HG02943 (cell line): Measurements from ENCODE around the gene RAP1GAP.

ENCODE experiments used
- ATAC-seq: cut with Tn5 transposase; IDR thresholded peaks from one replicate; pipeline ENCODE4 v1.9.1; 2021; ENCODE audit warnings: mild to moderate bottlenecking, low read depth, moderate library complexity; ENCODE audit not compliant: unreplicated experiment

Gene RAP1GAP

DNA sequence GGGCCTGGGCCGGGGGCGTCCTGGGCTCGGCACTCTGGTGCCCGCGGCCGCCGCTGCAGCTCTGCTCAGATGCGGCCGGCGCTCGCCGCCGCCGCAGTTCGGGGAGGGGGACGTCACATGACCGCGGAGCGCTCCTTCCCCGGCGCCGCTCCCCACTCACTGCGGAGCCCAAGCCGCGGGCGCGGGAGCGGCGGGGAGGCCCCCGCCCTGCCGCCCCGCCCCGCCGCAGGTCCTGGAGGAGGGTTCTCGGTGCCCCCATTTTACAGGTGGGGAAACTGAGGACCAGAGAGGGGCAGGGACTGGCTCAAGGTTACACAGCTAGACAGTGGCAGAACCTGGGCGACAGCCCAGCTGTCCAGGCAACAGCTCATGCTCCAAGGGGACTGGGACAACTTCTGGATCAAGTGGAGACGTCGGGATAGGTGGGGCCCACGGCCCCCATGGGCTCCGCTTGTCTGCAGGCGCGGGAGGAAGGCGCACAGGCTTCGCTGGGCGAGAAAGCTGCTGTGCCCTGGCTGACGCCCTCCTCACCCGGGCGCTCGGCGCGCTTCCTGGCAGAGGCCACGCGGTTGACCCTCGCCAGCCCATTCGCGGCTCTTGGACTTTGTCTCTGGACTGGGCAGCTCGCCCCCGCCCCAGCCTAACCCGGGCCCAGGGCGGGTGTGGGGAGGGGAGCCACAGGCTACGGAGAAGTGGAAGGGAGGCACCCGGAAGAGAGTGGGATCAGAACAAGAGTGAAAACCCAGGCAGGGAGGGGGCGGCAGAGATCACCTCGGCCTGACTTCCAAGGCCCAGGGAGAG is at the start of gene RAP1GAP:
Gene RAP1GAP, minus strand, starts transcription at position 100 of the 801 bp plus-strand sequence. CDS start 49,325 bp downstream, outside the sequence.
- no peak for ATAC-seq

DNA sequence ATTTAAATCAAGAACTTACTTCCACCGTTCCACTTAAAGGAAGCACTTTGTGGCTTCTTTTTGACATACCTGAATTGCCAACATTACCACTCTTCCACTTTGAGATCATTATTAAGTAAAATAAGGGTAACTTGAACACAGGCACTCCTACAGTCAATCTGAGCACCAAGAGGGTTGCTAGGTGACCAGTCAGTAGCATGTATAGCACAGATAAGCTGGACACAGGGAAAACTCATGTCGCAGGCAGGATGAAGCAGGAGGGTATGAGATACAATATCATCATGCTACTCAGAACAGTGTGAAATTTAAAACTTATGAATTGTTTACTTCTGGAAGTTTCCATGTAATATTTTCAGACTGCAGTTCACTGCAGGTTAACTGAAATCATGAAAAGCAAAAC is 47.0 kb upstream of the RAP1GAP start:
- no peak for ATAC-seq

DNA sequence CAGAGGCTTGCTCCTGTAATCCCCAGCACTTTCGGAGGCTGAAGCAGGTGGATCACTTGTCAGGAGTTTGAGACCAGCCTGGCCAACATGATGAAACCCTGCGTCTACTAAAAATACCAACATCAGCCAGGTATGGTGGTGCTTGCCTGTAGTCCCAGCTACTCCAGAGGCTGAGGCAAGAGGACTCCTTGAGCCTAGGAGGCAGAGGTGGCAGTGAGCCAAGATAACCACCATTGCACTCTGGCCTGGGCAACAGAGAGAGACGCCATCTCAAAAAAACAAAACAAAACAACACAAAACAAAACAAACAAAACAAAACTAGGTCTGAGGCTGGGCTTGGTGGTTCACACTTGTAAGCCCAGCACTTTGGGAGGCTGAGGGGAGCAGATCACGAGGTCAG is 38.7 kb upstream of the RAP1GAP start:
- no peak for ATAC-seq

DNA sequence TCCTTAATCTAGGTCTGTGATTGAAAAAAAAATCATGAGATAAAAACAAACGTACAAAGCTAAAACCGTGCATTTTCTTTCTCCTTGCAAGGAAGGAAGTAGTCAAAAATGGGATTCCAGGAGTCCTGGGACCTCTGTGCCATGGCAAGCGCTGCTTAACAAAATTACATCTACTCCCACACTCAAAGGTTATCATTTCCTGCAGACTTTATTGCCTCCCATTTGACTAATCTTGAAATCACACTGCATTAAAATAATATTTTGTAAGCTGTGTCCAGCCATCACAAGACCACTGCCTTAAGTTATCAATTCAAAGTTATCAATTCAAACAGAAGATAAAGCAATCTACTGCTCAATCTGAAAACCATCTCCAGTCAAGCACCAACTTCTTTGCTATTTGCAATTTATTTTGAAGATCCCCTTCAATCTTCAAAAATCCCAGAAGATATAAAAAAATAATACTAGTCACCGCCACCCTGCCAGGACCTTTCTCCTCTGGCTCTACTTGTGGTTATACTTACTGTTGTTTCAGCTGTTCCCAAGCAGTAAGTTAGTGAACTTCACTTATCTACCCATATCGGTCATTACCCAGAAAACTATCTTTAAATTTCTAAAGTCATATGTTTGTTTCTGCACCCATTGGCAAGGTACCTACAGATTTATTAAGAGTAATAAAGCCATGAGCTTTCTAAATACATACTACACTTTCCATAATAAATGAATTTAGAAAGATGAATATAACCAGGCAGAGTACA is 38.1 kb upstream of the RAP1GAP start:
- no peak for ATAC-seq

DNA sequence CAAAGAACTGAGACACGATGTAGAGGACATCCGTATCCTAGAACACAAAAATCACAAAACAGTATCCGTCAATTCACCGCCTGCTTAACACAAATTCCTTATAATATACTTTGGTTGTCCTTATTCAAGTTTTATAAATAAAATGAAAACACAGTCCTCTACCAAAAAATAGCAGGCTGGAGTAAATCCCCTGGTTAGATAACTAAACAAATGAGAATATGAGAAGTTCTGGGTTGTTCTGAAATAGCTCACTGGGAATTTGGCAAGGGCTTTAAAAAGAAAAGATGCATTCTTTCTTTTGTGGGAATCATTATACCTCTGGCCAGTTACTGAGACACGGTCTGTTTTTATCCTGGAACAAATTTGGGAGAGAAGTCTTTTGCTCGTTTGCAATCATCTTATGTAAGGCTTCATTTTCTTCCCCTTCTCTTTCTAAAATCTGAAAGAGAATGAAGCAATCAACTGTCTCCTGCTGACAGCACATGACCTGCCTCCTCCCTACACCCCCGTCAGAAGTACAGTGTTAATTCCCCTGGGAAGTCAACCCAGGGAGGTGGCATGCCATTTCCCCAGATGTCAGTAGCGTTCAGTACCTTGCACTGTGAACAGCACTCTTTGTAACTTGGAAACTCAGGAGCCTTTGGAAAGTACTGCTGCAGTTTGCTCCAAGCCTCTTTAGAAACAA is 37.1 kb upstream of the RAP1GAP start:
- ATAC-seq: no peak

DNA sequence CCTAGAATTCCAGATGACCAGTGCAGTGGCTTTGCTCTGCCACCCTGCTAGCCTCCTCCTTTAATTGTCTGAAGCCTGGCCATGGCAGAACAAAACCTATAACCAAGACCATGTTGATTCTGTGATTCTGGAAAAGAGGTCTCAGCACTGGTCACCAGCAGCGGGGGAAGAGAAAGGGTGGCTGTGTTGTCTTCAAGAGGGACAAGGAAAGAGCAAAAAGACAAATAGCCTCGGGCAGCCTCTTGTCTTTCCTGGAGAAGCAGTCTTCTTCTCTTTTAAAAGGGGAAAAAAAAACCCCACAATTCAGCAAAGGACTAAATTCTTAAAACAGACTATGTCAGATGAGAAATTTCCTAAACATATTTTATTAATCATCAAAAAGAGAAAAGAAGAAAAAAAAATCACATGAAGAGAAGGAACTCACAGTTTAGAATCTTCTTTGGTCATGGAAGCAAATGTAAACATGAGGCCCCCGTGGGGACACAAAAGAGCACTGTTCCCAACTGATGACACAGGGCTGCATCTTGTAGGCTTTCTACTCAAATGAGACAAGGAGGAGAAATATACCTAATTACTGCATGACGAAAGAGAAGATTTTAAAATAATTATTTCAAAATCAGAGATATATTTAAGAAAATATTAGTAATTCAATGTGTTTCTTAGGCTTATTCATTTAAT is 36.3 kb upstream of the RAP1GAP start:
- ATAC-seq: no peak

DNA sequence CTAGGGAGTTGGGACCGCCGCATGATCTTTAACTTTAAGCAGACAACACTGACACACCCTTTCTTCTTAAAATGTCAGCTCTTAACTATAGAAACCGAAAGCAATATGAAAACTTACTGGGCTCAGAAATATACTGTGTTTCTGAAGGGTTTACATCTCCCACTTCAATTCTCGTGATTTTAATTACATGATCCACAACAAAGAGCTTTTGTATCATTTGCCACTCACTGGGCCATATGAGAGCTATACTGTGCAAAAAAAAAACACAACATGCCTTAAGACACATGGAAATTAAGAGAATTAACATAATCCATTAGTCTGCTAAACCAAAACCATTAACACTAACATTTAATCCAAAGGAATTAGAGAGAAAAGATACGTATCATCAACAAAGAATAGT is 35.0 kb upstream of the RAP1GAP start:
- ATAC-seq: no peak

DNA sequence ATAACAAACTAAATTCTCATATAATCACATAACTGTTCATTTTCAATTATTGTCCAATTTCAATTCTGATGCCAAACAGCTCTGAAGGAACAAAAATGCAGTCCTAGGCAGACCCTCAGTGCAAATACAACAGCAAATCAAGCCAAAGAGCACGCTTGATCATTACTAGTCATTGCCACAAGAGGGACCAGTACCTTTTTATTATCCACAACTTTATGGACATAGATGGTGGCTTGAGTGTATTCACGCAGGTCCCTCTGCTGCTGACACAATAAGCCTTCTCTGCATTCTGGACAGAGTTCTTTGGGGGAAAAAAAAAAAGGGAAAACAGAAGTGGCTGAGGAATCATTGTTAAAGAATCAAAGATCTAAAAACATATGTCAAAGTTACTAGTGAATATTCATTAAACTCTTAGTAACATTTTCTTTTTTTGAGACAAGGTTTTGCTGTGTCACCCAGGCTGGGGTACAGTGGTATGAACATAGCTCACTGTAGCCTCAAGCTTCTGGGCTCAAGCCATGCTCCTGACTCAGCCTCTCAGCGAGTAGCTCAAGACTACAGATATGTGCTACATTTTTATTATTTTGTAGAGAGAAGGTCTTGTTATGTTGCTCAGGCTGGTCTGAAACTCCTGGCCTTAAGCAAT is 34.3 kb upstream of the RAP1GAP start:
- no peak for ATAC-seq

DNA sequence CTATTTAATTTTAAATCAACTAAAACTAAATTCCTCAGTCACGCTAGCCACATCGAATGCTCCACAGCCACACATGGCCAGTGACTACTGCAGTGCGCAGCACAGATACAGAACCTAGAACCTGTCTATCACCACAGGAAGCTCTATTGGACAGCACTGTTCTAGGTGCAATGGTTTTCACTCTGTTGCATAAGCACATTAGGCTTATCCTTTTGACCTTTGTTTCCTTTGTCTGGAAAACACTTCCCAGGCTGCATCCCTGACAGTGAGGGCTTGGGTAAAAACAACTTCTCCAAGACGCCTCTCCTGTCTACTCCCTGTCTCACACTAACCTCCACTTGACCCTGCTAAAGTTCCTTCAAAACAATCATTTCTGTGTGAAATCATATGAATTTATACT is 33.6 kb upstream of the RAP1GAP start:
- no peak for ATAC-seq

DNA sequence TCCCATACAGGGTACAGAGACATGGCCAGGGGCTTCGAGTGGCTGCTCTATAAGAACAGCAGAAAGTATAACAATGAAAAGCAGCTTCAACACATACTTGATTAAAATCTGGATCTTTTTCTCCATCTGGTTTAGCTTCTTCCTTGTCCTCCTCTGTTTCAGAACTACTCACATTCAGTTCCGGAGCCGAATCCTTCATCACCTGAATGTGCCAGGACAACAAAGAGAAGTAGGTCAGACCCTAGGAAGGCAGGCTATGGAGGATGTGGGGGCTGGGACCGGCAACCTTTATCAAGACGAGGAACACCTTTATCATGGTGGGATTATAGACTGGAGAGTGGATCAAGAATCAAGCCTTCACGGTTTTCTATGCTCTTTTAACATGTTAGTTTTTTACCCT is 32.2 kb upstream of the RAP1GAP start:
- ATAC-seq: no peak

DNA sequence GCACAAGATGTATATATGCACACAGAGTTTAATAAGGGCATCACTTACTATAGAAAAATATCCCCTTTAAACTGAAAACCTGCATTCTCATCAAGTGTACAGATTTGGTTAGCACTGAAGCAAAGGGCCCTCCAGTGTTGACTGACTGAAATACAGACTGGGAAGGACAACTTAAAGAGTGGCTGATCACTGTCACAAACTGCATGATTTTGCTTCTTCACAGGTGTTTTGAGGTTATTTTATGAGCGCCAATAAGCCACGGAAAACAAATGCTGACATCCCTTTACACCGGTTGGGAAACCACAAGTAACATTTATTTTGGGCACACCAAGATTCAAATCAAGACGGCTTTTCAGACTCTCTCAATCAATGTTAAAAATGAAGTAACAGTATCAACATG is 30.9 kb upstream of the RAP1GAP start:
- ATAC-seq: no peak

DNA sequence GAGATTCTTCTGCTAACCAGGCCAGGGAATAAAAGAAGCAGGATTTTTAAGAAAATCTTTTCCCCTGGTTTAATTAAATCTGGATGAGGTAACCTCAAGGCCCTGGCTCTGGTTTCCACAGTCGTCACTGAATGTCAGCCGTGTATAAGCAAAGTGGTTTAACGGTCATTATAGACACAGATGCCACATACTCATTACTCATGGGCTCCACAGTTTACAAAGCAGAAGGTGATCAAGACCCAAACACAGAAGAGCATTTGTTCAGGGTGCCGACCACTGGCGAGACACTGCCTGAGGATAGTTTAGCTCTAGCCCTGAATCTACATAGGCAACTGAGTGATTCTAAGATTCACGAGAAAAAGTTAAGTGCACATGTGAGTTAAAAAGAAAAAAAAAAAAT is 27.8 kb upstream of the RAP1GAP start:
- ATAC-seq: no peak

DNA sequence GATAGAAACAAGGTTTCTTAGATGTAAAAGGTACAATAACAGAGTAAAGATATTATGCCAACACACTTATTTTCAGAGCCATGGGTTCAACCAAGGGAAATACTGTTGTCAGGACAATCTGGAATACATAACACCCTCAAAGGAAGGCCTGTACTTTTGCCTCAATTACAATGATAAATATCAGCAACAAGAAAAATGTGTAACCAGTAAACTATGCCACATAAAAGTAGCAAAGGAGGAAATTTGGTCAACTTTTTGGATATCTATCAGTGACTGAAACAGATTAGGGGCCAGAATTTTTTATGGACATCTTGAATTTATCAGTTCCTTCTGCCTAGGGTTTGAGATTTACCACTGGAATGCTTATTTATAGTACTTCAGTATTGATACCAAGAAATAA is 24.6 kb upstream of the RAP1GAP start:
- ATAC-seq: no peak

DNA sequence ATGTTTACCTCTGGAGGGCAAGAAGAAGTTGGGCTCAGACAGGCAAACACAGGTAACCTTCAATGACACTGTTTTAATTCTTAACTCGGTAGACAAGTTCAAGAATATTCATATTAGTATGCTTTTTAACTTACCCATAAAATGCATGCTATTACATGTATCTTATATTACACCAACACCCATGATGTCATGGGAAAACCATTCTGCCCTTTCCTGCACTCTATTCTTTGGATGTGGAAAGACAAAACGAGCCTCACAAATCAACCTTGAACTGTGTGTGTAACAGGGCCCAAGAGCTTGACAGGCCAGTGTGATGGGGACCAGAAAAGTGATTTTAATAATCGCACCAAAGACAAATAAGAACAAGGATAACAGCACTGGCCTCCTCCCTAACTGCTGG is 22.6 kb upstream of the RAP1GAP start:
- ATAC-seq: no peak

DNA sequence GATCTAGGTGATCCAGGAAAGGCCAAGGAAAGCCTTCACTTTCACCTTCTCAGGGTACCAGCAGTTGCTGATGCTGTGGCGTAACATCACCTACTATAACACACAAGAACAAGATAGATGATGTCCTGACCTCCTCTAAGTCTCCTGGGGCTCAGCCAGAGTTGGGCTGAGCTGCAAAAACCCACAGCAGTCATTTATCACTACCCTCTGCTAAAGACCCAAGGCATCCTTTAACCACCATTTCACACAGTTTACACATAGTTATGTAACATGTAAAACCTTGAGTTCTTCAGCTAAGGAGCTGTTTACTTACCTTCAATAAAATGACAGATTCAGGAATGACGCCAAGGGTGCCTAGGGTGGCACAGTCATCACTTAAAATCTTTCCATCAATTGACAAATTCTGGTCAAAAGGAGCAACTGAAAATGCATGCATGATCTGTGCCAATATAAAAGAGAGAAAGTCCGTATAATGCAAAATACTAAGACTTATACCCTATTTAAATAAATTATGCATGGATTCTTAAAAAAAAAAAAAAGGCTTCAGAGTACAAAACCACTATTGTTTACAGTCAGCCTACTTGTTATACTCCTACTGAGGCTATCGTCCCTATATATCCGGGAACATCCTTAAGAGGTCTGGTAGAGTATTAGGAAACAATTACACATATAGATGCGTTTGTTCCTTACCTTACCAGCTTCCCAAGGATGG is 20.7 kb upstream of the RAP1GAP start:
- no peak for ATAC-seq

DNA sequence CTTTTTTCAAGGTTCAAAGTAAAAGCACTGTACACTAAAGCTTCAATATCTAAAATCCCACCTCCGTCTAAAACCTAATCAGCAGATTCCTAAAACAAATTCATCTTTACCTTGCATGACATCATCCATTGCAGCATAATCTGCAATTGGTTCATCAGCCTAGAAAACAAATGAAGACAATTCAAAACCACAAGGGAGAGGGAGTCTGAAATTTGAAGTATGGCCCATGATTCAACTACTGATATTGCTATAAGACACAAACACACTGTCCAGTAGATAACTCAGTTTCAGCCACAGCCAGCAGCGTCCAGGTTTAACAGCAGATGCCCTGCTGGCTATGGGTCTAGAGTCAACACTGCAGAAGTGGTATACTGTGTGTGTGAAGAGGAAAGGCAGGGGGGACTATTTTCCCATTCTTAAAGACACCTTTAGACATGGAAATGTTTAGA is 17.9 kb upstream of the RAP1GAP start:
- ATAC-seq: no peak

DNA sequence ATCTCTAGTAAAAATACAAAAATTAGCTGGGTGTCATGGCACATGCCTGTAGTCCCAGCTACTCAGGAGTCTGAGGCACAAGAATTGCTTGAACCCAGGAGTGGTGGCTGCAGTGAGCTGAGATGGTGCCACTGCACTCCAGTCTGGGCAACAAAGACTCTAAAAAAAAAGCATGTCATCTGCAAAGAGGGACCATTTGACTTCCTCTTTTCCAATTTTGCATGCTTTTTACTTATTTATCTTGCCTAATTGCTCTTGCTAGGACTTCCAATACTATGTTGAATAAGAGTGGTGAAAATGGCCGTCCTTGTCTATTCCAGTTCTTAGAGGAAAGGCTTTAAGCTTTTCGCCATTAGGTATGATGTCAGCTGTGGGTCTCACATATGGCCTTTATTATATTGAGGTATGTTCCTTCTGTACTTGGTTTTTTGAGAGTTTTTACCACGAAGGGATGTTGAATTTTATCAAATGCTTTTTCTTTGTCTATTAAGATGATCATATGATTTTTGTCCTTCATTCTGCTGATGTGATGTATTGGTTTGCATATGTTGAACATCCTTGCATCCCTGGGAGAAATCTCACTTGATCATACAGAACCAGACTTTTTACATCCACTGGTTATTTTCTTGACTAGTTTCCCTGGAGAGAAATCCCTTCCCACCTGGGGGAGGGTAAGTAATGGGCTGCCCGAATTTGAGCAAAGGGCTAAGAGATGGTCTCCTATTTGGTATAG is 17.0 kb upstream of the RAP1GAP start:
- no peak for ATAC-seq

DNA sequence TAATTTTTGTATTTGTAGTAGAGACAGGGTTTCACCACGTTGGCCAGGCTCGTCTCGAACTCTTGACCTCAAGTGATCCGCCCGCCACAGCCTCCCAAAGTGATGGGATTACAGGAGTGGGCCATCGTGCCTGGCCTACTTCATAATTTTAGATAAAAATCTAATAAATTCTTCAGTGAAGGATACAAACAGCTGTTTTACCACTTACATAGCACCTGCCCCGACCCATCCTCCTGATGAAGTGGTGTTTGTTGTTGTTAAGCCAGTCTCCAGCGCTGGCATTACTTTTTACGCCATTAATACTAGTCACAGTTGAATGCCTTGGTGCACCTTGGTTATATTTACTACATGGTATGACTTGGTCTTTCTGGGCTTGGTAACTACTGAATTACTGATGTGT is 12.3 kb upstream of the RAP1GAP start:
- no peak for ATAC-seq

DNA sequence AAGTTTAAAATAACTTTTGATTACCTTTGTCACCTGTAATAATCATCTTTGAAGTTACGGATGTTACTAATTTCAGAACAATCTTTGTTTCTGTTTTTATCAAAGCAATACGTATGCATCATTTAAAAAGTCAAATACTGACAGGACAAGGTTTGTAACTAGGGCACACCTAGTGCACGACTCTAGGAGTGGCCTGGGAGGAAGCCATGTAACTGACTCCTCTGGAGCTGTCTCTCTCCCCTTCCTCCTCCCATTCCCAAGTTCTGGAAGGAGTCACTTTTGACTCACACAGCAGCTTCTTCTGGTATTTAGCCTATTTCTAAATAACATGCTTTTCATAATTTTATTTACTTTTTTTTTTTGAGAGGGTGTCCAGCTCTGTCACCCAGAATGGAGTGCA is 11.8 kb upstream of the RAP1GAP start:
- ATAC-seq: no peak
